ENCODE measurements around the gene CCDC78.

Gene CCDC78

DNA sequence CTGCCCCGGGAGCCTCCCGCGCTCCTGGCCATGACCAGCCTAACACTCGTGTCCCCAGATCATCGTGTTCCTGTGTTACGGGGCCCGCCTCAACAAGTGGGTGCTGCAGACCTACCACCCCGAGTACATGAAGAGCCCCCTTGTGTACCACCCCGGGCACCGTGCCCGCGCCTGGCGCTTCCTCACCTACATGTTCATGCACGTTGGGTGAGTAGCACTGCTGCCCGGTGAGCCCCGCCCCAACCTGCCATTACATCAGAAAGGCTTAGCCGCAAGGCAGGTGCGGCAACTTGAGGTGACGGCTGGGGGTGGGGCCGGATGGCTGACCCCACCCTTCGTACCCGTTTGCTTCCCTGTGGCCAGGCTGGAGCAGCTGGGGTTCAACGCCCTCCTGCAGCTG is 49.3 kb downstream of the CCDC78 start:
- no peaks in the 10 kb centered on the region for H3K9me3 ChIP-seq (ENCODE audit: severe bottlenecking)
- H3K27me3 ChIP-seq (ENCODE audit: insufficient read depth, poor library complexity, severe bottlenecking), result no peaks in the 10 kb centered on the region
- peak overlapping the region; percentile 26 for H3K4me3 ChIP-seq (ENCODE audit: severe bottlenecking)
- DNase-seq (ENCODE audit: low spot score) (peak; percentile 97), ATAC-seq (ENCODE audit: low read depth) (peak; percentile 44)
- H3K36me3 ChIP-seq (ENCODE audit: low read depth), result peaks cover 31% of the 10 kb centered on the region
- TF ChIP-seq CTCF (IDR thresholded peaks at IDR 0.05; ENCODE audit: poor library complexity, severe bottlenecking), result no peak
- H3K4me1 ChIP-seq (ENCODE audit: insufficient read depth, poor library complexity, severe bottlenecking), result peaks cover 19% of the 10 kb centered on the region
- H3K27ac ChIP-seq (ENCODE audit: poor library complexity, severe bottlenecking), result peak overlapping the region; percentile 72

DNA sequence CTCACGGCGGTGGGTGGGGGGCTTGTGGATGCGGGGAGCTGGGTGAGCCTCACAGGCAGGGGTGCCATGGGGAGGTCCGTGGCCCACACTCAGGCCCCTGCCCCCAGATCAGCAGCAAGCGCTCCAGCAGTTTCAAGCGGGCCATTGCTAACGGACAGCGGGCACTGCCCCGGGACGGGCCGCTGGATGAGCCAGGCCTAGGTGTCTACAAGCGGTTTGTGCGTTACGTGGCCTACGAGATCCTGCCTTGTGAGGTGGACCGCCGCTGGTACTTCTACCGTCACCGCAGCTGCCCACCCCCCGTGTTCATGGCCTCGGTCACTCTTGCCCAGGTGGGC is 49.7 kb downstream of the CCDC78 start:
- H3K27me3 ChIP-seq (ENCODE audit: insufficient read depth, poor library complexity, severe bottlenecking), result no peaks in the 10 kb centered on the region
- no peak for TF ChIP-seq CTCF (IDR thresholded peaks at IDR 0.05; ENCODE audit: poor library complexity, severe bottlenecking)
- ATAC-seq (ENCODE audit: low read depth) (no peak), DNase-seq (ENCODE audit: low spot score) (no peak)
- H3K4me1 ChIP-seq (ENCODE audit: insufficient read depth, poor library complexity, severe bottlenecking), result peaks cover 15% of the 10 kb centered on the region
- H3K9me3 ChIP-seq (ENCODE audit: severe bottlenecking), result no peaks in the 10 kb centered on the region
- no peak overlapping the region for H3K4me3 ChIP-seq (ENCODE audit: severe bottlenecking)
- peaks cover 29% of the 10 kb centered on the region for H3K36me3 ChIP-seq (ENCODE audit: low read depth)
- peak overlapping the region; percentile 72 for H3K27ac ChIP-seq (ENCODE audit: poor library complexity, severe bottlenecking)

DNA sequence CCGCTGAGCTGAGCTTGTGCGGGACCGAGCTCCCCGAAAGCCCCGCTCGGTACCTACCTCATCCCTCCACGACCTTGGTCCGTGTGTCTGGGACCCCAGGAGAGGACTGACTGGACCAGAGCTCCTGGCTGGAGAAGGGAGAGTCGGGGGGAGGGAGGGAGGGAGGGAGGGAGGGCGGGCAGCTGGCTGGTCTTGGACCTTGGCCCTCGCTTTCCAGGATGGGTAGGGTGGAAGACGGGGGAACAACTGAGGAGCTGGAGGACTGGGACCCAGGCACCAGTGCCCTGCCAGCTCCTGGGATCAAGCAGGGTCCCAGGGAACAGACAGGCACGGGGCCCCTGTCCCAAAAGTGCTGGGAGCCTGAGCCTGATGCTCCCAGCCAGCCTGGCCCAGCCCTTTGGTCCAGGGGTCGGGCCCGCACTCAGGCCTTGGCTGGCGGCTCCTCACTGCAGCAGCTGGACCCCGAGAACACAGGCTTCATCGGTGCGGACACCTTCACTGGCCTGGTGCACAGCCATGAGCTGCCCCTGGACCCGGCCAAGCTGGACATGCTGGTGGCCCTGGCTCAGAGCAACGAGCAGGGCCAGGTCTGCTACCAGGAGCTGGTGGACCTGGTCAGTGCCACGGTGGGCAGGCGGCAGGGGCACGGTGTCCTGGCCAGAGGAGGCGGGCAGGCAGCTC is 50.2 kb downstream of the CCDC78 start:
- no peaks in the 10 kb centered on the region for H3K27me3 ChIP-seq (ENCODE audit: insufficient read depth, poor library complexity, severe bottlenecking)
- H3K27ac ChIP-seq (ENCODE audit: poor library complexity, severe bottlenecking), result peak overlapping the region; percentile 72
- H3K4me1 ChIP-seq (ENCODE audit: insufficient read depth, poor library complexity, severe bottlenecking), result peaks cover 13% of the 10 kb centered on the region
- DNase-seq (ENCODE audit: low spot score) (no peak), ATAC-seq (ENCODE audit: low read depth) (no peak)
- no peak overlapping the region for H3K4me3 ChIP-seq (ENCODE audit: severe bottlenecking)
- no peak for TF ChIP-seq CTCF (IDR thresholded peaks at IDR 0.05; ENCODE audit: poor library complexity, severe bottlenecking)
- no peaks in the 10 kb centered on the region for H3K9me3 ChIP-seq (ENCODE audit: severe bottlenecking)
- H3K36me3 ChIP-seq (ENCODE audit: low read depth), result peaks cover 29% of the 10 kb centered on the region

DNA sequence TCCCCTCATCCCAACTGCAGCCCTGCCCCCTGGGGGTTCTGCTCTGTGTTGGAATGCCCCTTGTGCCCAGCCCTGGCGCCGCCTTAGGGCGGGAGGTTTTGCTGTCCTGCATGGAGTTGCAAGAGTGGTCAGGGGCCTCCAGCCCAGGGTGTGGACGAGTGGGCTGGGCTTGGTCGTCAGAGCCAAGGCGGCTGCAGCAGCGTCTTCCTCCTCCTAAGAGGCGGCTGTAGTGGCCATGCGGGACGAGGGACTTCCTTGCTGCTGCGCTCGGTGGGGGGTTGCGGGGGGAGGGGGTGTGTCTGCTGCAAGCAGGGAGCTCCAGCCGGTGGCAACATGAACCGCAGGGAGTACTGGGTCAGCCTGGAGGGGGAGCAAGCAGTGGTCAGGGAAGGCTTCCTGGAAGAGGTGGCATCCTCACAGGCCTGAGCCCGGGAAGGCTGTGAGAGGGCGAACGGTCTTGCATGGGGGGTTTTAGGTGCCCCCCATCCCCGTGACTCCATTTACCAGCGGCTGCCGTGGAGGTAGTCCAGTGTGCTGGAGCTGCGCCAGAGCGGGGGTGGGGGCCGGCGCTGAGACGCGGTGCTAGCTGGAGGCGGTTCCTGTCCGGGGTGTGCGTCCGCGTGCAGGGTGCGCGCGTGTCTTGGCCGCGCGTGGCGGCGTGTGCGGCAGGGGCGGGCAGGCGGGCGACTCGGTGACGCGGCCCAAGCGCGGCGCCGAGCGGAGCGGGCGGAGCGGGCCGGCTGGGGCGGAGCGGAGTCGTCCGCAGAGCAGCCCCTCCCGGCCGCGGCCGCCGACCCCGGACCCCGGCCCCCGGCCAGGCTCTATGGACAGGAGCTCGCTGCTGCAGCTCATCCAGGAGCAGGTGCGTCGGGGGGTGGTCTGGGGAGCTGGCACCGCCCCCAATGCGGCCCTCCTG is 51.0 kb downstream of the CCDC78 start, which contains the start of gene RHBDL1:
Gene RHBDL1, plus strand, starts transcription at position 704 of the 916 bp plus-strand sequence. Its CDS starts 120 bp downstream, at position 824.
- no peak for ATAC-seq (ENCODE audit: low read depth)
- Histone ChIP-seq H3K36me3 (ENCODE audit: low read depth) (peaks cover 37% of the 10 kb centered on the region), H3K27ac (ENCODE audit: poor library complexity, severe bottlenecking) (peak within 1 kb of the TSS; percentile 72), H3K9me3 (ENCODE audit: severe bottlenecking) (no peaks in the 10 kb centered on the region), H3K4me3 (ENCODE audit: severe bottlenecking) (no peak within 1 kb of the TSS), H3K4me1 (ENCODE audit: insufficient read depth, poor library complexity, severe bottlenecking) (peaks cover 13% of the 10 kb centered on the region), H3K27me3 (ENCODE audit: insufficient read depth, poor library complexity, severe bottlenecking) (no peaks in the 10 kb centered on the region)
- DNase-seq (ENCODE audit: low spot score), result no peak
- no peak for TF ChIP-seq CTCF (IDR thresholded peaks at IDR 0.05; ENCODE audit: poor library complexity, severe bottlenecking)

Measured in RWPE2 (cell line).